ENCODE data around the gene SLC38A10.

SLC38A10 gene

GRCh38 chr17:81251709-81252301 lies 43.3 kb downstream of the SLC38A10 start:
- DNase-seq = peak; percentile 33

DNA sequence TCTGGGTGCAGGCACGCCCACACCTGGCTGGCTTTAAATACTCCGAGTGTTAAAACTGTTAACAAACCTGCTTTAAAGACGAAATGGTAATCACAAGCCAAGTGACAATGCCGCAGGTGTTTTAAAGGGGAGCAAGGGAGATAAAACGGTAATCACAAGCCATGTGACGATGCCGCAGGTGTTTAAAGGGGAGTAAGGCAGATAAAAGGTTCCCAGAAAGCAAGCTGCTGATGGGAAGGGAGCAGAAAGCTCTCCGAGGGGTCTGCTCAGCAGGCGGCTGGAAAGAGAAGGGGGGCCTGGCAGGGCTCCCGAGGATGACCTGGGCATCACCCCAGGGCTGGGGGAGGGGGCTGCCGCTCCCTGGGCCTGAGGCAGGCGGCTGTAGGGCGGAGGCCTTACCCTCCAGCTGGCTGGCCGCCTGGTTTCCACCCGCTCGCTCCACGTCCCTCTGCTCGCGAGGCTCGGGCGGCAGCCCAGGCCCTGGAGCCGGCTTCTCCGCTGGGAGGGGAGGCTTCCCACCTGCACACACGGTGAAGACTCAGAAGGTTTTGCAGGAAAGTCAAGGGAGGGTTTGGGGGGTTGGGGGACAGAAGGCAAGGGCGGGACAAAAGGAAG lies 43.9 kb downstream of the SLC38A10 start:
- peak; percentile 40 for DNase-seq

- no peak for DNase-seq
These were observed 44.6 kb downstream of the SLC38A10 start for GRCh38 chr17:81250286-81251093.

DNA sequence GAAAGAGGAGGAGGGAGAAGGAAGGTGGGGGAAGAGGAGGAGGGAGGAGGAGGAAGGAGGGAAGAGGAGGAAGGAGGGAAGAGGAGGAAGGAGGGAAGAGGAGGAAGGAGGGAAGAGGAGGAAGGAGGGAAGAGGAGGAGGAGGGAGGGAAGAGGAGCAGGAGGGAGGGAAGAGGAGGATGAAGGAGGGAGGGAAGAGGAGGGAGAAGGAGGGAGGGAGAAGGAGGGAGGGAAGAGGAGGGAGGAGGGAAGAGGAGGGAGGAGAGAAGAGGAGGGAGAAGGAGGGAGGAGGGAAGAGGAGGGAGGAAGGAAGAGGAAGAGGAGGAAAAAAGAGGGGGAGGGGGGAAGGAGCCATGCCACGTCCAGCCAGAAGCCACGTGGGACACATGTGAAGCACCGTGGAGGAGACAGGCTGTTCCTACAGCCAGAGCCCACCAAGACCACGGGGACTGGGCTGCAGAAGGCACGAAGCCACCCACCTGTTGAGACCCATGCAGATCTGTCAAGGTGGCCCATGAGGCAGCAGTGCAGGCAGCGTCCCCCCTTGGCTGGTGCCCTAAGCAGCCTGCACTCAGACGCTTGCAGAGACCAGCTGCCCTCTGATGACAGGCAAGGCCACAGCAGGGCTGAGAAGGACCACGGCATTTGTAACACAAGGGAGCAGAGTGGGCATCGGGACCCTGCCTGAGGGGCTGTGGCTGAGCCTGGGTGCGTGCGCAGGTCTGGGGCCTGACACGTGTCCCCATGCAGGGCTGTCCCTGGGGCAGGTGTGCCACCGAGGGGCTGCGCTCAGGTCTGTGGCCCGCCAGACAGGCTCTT lies 45.7 kb downstream of the SLC38A10 start:
- peak; percentile 9 for DNase-seq

GRCh38 chr17:81248649-81249048 lies 46.5 kb downstream of the SLC38A10 start:
- no peak for DNase-seq

DNA sequence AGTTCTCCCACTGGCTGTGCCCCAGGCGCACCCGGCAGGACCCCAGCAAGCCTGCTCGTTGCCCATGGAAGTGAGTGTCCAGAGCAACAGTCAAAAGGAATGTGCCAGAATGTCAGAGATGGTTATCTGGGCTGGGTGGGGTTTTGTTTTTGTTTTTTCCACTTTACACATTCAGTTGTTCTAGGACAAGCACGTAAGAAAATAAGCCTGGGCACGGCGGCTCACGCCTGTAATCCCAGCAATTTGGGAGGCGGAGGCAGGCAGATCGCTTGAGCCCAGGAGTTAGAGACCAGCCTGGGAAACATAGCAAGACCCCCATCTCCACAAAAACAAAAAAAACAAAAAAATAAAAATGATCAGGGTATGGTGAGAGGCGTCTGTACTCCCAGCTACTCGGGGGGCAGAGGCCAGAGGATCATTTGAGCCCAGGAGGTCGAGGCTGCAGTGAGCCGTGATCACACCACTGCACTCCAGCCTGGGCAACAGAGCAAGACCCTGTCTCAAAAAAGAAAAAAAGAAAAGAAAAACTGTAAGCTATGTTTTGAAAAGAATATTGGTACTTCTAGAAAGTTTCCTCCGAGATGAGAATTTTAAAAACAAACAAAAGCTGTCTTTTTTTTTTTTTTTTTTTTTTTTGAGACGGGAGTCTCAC lies 47.6 kb downstream of the SLC38A10 start:
- DNase-seq = no peak

DNA sequence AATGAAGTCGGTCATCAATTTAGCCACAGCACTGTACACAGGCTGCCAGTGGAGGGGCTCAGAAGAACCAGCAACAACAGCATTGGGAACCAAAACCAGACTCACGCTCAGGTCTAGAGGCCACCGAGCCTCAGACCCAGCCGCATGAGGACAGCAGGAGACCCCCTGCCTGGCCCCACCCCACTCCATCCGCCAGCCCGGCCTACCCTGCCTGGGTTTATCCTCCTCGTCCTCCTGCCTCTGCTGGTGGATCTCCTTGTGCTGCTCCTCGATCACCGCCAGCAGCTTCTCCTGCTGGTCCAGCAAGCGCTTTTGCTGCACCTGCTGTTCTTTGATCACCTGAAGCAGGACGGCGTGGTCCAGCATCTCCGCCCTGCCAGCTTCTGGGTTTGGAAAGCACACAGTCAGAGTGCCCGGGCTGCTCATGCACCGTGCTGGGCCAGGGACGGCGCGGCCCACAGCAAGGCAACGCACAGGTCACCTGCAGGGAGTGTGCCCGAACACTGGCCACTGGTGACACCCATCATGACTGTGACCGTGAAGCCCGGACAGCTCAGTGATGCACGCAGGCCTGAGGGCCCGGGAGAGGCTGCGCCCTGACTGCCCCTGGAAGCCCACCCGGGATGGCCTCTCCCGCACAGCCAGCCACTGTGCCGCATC lies 48.3 kb downstream of the SLC38A10 start:
- DNase-seq = no peak

- no peak for DNase-seq
These were observed 48.8 kb downstream of the SLC38A10 start for GRCh38 chr17:81246343-81246670.

DNA sequence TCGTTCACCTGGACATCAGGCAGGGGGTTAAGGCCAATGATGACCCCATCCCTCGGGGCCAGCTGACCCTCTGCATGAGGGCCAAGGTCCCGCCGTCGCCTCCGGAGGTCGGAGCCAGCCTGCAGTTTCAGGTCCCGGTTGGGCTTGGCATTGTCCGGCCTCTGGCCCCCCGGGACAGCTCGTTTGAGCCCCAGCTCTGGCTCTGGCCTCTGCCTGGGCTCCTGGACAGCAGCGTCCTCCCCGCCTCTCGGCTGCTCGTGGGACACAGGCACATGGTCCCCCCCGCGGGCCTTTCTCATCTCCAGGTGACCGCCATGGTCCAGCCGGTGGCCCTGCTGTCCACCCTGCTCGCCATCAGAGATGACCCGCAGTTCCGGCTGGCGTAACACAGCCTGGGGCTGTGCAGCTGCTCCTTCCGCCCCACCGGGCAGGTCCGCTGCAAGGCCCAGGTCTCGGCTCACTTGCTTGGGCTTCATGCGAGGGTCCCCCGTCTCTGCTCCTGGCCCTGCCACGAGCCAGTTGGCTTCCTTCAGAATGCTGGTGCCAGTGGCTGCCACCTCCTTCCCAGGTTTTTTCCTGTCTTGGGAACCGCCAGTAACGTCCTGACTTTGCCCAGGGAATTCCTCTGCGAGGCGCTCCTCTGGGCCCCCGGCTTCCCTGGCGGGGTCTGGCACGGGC lies 49.3 kb downstream of the SLC38A10 start:
- no peak for DNase-seq

DNA sequence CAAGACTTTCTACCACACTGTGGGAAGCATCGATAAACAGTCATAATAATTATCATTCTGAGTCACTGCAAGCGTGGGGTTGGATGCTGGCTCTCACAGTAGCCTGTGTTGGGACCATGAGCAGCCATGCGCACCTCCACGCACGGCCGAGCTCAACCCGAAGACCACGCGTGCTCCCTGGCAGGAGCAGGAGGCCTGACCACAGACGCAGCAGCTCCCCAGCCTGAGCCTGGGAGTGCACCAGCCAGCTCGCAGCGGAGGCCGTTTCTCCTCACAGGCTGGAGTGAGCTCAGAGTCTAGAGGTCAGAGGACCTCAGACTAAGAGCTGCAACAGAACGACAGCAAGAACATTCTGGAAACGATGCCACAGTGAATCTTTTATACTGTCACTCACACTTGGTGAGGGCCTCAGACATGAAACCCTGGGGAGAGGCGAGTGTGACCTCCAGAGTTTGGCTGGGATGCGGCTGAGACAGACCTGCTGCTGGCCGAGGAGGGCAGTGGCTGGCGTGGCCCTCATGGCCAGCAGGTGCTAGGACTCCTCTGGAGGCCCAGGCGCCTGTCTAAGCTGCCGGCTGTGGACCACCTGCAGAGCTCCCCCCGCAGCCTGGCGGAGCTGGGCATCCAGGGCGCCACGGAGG lies 50.0 kb downstream of the SLC38A10 start:
- DNase-seq = no peak

DNA sequence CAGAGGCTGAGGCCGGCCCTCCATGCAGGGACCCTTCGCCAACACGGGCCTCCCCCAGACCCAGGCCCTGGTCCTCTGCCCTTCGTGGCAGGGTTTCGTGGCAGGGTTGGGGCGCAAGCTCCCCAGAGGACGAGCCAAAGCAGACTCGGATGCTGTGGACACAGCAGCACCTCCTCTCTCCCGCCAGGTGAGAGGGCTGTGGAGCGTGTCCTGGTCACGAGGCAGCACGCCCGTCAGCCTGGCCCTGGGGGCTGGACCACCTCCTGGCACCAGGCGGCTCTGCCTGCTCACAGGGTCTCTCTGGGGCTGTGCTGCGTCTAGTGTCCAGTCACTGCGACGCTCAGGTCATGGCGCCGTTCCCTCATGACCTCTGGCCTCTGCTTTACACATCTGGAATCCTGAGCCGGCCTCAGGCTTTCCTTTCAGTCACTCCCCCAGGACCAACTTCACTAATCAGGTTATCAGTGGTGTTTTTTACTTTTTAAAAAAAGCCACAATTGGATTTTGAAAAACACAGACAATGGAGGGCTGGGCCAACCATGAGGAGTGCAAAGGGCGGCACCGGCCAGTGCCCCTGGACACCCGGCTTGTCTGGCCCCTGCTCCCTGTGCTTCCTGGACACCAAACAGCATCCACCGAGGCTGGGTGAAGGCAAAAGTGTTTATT lies 50.6 kb downstream of the SLC38A10 start:
- no peak for DNase-seq

- no peak for DNase-seq
These were observed 51.8 kb downstream of the SLC38A10 start for GRCh38 chr17:81243333-81243664.

DNA sequence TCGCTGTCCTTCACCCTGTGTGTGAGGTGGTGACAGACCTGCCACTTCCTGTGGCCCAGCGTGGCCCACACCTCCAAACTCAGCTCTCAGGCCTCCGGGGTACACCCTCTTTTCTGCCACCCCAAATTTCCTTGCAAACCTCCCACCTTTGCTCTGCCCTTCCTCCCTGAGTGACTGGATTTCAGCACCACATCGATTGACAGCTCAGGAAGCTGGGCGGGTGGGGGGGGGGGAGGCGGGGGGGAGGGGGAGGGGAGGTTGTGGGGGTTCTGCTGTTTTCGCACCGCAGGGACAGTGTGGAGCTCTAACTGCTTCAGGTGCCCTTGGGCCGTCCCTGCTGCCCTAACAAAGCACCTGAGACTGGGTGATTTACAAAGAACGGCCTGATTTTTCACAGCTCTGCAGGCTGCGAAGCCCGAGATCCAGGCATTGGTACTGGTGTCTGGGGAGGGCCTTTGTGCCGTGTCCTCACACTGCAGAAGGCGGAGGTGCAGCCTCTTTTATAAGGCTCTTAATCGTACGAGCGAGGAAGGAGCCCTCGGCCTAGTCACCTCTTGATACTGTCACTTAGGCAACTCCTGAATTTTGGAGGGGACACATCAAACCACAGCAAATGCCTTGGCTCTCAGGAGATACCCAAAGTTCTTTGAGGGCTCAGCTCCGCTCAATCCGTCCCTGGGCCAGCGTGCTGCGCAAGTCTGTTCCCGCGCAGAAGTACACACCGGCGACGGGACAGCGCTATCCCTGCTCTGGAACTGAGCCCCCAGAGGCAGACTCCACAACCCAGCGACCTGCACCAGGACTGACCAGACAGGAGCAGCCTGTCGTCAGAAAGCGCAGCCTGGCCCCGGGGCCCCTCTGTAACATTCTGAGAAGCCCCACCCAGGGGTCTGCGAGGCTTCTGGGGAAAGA lies 52.4 kb downstream of the SLC38A10 start:
- no peak for DNase-seq

DNA sequence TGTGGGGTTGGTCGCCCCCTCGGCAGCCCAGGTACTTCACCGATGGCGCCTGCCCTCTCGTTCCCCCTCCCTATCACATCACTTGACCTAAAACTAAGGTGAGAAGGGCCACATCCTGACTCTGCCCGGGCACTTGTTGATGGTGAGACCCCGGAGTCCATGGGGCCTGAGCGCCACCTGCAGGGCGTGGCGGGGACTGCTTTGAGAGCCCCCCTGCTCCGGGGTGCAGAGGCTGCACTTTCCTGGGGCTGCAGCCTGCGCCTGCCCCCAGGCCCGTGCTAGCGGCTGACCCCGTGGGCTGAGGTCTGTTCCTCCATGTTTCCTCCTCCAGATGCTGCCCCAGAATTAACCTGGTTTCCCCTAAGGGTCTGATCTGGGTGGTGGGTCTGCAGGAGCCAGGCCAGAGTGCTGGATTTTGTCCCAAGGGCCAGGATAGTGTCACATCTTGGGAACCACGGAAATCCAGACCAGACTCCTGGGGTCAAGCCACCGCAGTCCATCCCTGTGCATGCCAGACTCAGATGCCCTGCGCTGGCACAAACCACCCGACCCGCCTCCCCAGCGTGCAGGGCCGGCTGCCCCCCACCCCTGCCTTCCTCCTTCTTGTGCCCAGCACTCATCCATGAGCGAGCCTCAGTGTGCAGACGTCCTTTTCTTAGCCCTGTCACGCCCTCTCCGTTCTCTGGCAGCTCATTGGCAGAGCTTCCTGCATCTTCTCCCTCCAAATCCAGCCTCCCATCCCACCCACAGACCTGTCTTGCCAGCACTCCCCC lies 53.3 kb downstream of the SLC38A10 start:
- DNase-seq = peak; percentile 37

DNA sequence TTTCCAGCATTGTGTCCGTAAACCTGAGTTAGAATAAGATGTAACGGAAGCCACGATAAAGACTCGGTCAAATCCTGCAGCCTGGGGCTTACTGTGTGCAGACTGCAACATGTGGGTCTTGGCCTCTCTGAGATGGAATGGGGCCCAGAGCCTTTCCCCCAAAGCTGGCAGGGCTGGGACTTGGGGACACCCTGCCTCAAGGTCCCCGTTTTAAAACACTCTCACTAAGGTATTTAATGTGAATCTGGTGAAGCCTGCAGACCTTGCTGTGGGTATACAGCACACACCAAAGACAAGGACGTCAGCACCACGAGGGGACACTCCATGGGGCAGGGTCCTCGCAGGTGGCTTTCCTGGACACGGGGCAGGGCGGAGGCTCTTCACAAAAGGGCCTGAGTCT lies 53.9 kb downstream of the SLC38A10 start:
- DNase-seq = no peak

GRCh38 chr17:81240761-81241160 lies 54.3 kb downstream of the SLC38A10 start:
- no peak for DNase-seq

DNA sequence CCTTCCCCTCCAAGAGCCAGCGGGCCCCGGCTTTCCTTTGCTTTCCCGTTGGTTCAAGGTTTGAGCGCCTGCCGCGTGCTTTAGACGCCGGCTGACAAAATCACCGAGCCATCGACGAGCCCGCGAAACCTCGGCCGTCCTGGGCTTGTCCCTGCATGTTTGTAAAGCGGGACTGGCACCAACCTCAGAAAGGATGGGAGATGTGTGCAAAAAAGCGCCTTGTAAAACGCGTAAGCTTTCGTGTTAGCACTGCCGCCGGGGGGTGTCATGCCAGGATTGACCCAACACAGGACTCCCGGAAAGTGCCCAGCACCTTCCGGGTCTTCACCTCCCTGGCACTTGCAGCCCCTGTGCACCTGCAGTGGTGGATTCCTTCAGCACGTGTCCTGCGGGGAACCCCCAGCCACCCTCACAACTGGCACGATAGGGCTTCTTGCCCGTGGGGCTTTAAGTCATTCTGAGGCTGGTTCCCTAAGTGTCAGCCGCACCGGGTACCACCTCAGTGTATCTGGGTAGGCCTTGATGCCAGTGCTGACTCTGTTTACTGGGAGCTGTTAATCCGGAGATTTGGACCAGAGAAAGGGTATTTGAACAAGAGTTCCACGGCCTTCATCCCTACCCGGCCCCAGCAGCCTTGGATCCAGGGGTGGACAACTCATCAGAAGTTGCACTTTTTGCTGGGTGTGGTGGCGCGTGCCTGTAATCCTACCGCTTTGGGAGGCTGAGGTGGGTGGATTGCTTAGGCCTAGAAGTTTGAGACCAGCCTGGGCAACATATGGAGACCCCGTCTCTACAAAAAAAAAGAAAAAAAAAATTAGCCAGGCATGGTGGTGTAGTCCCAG lies 55.2 kb downstream of the SLC38A10 start:
- peak; percentile 39 for DNase-seq

All from NCI-H146 (cell line).